Mucosa of descending colon (tissue), 3 donors: ENCODE measurements around the gene AADAT. TPM values are rescaled to one million over a fixed set of nuclear protein-coding genes. Genes with fewer than 3 reads are reported as not detected.
A peak's percentile ranks its signal among the peaks of the same experiment; 100 is the strongest.
"Not testable (repeated sequence)": the region's sequence is repeated elsewhere in the genome, so short reads cannot be mapped to it uniquely, and the experiment has no call there.

Experiments
- ATAC-seq: fragments of 200-7000 bp; cut with Tn5 transposase; one replicate; pipeline ENCODE4 v1.9.1; 2020; ENCODE audit warnings: mild to moderate bottlenecking, moderate library complexity
- DNase-seq, 3 donors: peaks; one replicate each; pipeline ENCODE4 v3.0.0-alpha.2; 2020
- H3K36me3 ChIP-seq: fragments of 200-600 bp; one replicate; pipeline ENCODE4 v1.8.0; 2021; ENCODE audit warnings: low read depth, mild to moderate bottlenecking
- H3K4me1 ChIP-seq: fragments of 200-600 bp; one replicate; pipeline ENCODE4 v1.8.0; 2021; ENCODE audit warnings: low read depth, mild to moderate bottlenecking
- H3K4me3 ChIP-seq: fragments of 200-600 bp; one replicate; pipeline ENCODE4 v1.8.0; 2021; ENCODE audit warnings: mild to moderate bottlenecking
- H3K9me3 ChIP-seq: fragments of 200-600 bp; one replicate; pipeline ENCODE4 v1.8.0; 2021; ENCODE audit warnings: mild to moderate bottlenecking
- CTCF ChIP-seq: fragments of 200-600 bp; IDR thresholded peaks from one replicate; pipeline ENCODE4 v1.8.0; 2022; ENCODE audit warnings: antibody characterized with exemption, mild to moderate bottlenecking
- intact Hi-C, 2 donors: fragments of 100-400 bp; cut with DNase I in 1 of 2; cut with micrococcal nuclease in 1 of 2; formaldehyde crosslinking; loops; one replicate each; pipeline versions ENCODE4 v1.11.0 to v1.11.1; 2022; cut with DNase I, micrococcal nuclease
- total RNA-seq, 3 donors: library from RNA; stranded (reverse); fragmentation: NEBNext Ultra II Directional in 2 of 3; extraction: Animal tissue kit (Norgen Biotek cat#: 25700) in 2 of 3; gene quantifications; one replicate each; pipeline versions ENCODE4 v1.2.1 to v1.2.4, GENCODE V29; 2021 to 2023
- donor health status: DM: no; HTN: no; CAD: no; lungs with moderate emphysema.
- donor health status: DM: no; HTN: no; CAD: no.
- donor health status: DM: no; HTN: yes; CAD: no.

AADAT gene
- total RNA-seq, 3 donors from 2014 or later = 3.2 to 5.5 (median 4.9) TPM

- TF ChIP-seq CTCF = no peak
- ATAC-seq (no peak), DNase-seq (no peak)
- intact Hi-C loops = no loop called here
- Histone ChIP-seq H3K4me1 (no peaks in the 10 kb centered on the region), H3K36me3 (no peaks in the 10 kb centered on the region), H3K9me3 (no peaks in the 10 kb centered on the region), H3K4me3 (no peak overlapping the region)
Observed at GRCh38 chr4:170102426-170102825, 12.7 kb upstream of the AADAT start.

GRCh38 chr4:170098171-170098570, 8.4 kb upstream of the AADAT start:
- DNase-seq, intact Hi-C loops, H3K4me3 ChIP-seq, H3K36me3 ChIP-seq, ATAC-seq, H3K4me1 ChIP-seq, H3K9me3 ChIP-seq: not testable (repeated sequence)

DNA sequence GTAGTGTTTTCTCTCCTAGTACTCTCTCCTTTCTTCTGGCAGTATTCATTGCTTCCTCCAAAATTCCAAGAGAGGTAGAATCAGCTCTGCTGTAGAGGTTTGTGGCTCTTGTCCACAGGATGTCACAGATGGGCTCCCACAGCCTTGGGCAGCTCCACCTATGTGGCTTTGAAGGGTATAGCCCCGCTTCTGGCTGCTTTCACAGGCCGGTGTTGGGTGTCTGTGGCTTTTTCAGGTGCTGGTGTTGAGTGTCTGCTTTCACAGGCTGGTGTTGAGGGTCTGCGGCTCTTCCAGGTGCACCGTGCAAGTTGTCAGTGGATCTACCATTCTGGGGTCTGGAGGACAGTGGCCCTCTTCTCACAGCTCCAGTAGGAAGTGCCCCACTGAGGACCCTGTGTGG, 7.9 kb upstream of the AADAT start:
- H3K4me1 ChIP-seq = no peaks in the 10 kb centered on the region
- intact Hi-C loops = no loop called here
- H3K36me3 ChIP-seq = no peaks in the 10 kb centered on the region
- ATAC-seq = no peak
- H3K4me3 ChIP-seq = no peak overlapping the region
- TF ChIP-seq CTCF = no peak
- DNase-seq = no peak
- H3K9me3 ChIP-seq = no peaks in the 10 kb centered on the region

- intact Hi-C loops = no loop called here
- Histone ChIP-seq H3K36me3 (no peaks in the 10 kb centered on the region), H3K9me3 (no peaks in the 10 kb centered on the region), H3K4me3 (no peak overlapping the region), H3K4me1 (peaks cover 3% of the 10 kb centered on the region)
- TF ChIP-seq CTCF = no peak
- no peak for ATAC-seq
- DNase-seq = no peak
Observed at GRCh38 chr4:170093973-170094535, 4.3 kb upstream of the AADAT start.

DNA sequence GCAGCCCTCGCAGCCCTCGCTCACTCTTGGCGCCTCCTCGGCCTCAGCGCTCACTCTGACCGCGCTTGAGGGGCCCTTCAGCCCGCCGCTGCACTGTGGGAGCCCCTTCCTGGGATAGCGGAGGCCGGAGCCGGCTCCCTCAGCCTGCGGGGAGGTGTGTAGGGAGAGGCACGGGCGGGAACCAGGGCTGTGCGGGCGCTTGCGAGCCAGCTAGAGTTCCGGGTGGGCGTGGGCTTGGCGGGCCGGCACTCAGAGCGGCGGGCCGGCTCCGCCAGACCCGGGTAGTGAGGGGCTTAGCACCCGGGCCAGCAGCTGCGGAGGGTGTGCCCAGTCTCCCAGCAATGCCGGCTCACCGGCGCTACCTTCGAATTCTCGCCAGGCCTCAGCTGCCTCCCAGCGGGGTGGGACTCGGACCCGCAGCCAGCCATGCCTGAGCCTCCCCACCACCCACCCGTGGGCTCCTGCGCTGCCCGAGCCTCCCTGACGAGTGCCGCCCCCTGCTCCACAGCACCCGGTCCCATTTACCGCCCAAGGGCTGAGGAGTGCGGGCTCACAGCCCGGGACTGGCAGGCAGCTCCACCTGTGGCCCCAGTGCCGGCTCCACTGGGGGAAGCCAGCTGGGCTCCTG, 1.4 kb upstream of the AADAT start:
- DNase-seq (peak in 1 of 3 donors; percentile 50), ATAC-seq (no peak)
- Histone ChIP-seq H3K9me3 (no peaks in the 10 kb centered on the region), H3K4me3 (no peak overlapping the region), H3K36me3 (no peaks in the 10 kb centered on the region), H3K4me1 (peaks cover 3% of the 10 kb centered on the region)
- intact Hi-C loops = no loop called here
- TF ChIP-seq CTCF = no peak

DNA sequence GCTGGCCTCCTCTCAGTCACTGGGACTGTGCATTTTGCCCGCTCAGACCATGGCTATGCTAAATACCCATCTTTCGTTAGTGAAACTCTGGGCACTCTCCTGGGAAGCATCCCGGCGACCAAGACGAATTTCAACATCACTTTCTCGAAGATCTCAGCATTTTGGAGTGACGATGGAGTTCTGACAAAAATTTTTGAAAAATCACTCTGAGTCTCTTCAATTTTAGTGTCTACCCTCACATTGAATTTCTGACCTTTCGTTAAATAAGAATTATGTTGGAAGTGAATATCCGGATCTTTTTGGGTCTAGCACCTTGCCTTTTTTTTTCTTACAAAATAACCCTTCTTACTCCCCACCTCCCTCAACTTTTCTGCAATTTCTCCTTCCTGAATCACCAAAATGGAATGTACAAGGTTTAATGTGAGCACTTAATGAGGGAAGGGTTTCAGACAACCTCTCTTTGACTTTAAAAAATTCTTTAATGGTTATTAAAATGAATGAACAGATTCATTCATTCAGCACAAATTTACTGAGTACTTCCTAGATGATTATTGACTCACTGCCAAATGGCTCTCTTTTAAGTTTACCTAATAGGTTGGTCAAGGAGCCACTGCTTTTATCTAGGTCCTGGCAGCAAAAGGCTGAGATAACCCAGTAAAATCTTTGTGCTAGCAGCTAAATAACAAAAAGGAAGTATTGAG, 746 bp upstream of the AADAT start:
- TF ChIP-seq CTCF = no peak
- intact Hi-C loops = no loop called here
- ATAC-seq (no peak), DNase-seq (no peak)
- no peaks in the 10 kb centered on the region for H3K36me3 ChIP-seq
- no peaks in the 10 kb centered on the region for H3K9me3 ChIP-seq
- H3K4me1 ChIP-seq = peaks cover 3% of the 10 kb centered on the region
- no peak overlapping the region for H3K4me3 ChIP-seq
